Activated T-helper 1 cell treated with anti-CD3 and anti-CD28 coated beads, Interleukin-2, amount 50 U/mL, for 16 hours (primary cell): ENCODE measurements around the gene CACNA1B.
"Not testable (repeated sequence)": the region's sequence is repeated elsewhere in the genome, so short reads cannot be mapped to it uniquely, and the experiment has no call there.

Experiments
- DNase-seq, 2 donors: peaks; one replicate each; pipeline ENCODE4 v3.0.0-alpha.2; 2020; ENCODE audit warnings: low read depth in 1 of 2, low spot score in 1 of 2

CACNA1B gene

GRCh38 chr9:138095813-138096518 is 218.4 kb downstream of the CACNA1B start:
- no peak for DNase-seq

GRCh38 chr9:138096519-138096845 is 218.9 kb downstream of the CACNA1B start:
- no peak for DNase-seq

GRCh38 chr9:138097501-138097991 is 220.0 kb downstream of the CACNA1B start:
- no peak for DNase-seq

- DNase-seq, result no peak
These were observed 220.7 kb downstream of the CACNA1B start for GRCh38 chr9:138098116-138098907.

GRCh38 chr9:138098908-138099791 is 221.6 kb downstream of the CACNA1B start:
- no peak for DNase-seq

- no peak for DNase-seq
These were observed 222.4 kb downstream of the CACNA1B start for GRCh38 chr9:138099803-138100598.

GRCh38 chr9:138100711-138101350 is 223.2 kb downstream of the CACNA1B start:
- DNase-seq, result no peak

GRCh38 chr9:138101444-138102234 is 224.1 kb downstream of the CACNA1B start:
- DNase-seq, result no peak

GRCh38 chr9:138102246-138103051 is 224.9 kb downstream of the CACNA1B start:
- no peak for DNase-seq

GRCh38 chr9:138103111-138103848 is 225.7 kb downstream of the CACNA1B start:
- no peak for DNase-seq

GRCh38 chr9:138103849-138104206 is 226.2 kb downstream of the CACNA1B start:
- no peak for DNase-seq

- no peak for DNase-seq
These were observed 226.9 kb downstream of the CACNA1B start for GRCh38 chr9:138104251-138105122.

- DNase-seq, result no peak
These were observed 227.5 kb downstream of the CACNA1B start for GRCh38 chr9:138105123-138105415.

- no peak for DNase-seq
These were observed 228.3 kb downstream of the CACNA1B start for GRCh38 chr9:138105561-138106505.

GRCh38 chr9:138107039-138107438 is 229.5 kb downstream of the CACNA1B start:
- not testable (repeated sequence) for DNase-seq

GRCh38 chr9:138111607-138112006 is 234.0 kb downstream of the CACNA1B start:
- no peak for DNase-seq
